HUES48 (cell line): ENCODE results near the gene NOL12.
"Not testable (repeated sequence)": the region's sequence is repeated elsewhere in the genome, so short reads cannot be mapped to it uniquely, and the experiment has no call there.

ENCODE experiments used
- H3K27ac ChIP-seq: one replicate; pipeline ENCODE4 v1.7.0; 2013; ENCODE audit warnings: low read depth, low read length, inconsistent platforms
- H3K27me3 ChIP-seq: 2 replicates; pipeline ENCODE4 v1.6.1; 2013; ENCODE audit warnings: mild to moderate bottlenecking, low read length; ENCODE audit not compliant: control insufficient read depth, insufficient read depth
- H3K36me3 ChIP-seq: 2 replicates; pipeline ENCODE4 v1.6.1; 2013; ENCODE audit warnings: low read length; ENCODE audit not compliant: control insufficient read depth, insufficient read depth
- H3K4me1 ChIP-seq: 2 replicates; pipeline ENCODE4 v1.6.1; 2013; ENCODE audit warnings: mild to moderate bottlenecking, low read length; ENCODE audit not compliant: control insufficient read depth, insufficient read depth
- H3K4me3 ChIP-seq: 2 replicates; pipeline ENCODE4 v1.5.1; 2013; ENCODE audit warnings: mild to moderate bottlenecking, low read depth, low read length
- H3K9ac ChIP-seq: 2 replicates; pipeline ENCODE4 v1.6.1; 2013; ENCODE audit warnings: mild to moderate bottlenecking, low read depth, low read length, moderate library complexity
- H3K9me3 ChIP-seq: 2 replicates; pipeline ENCODE4 v1.6.1; 2013; ENCODE audit warnings: low read length; ENCODE audit not compliant: control insufficient read depth, insufficient read depth

NOL12 gene

GRCh38 chr22:37684803-37685615, 1.1 kb upstream of the NOL12 start:
- Histone ChIP-seq H3K27ac (no peak overlapping the region), H3K36me3 (peaks cover 18% of the 10 kb centered on the region), H3K27me3 (no peaks in the 10 kb centered on the region), H3K9me3 (no peaks in the 10 kb centered on the region), H3K4me1 (no peaks in the 10 kb centered on the region), H3K9ac (no peak overlapping the region), H3K4me3 (no peak overlapping the region)

DNA sequence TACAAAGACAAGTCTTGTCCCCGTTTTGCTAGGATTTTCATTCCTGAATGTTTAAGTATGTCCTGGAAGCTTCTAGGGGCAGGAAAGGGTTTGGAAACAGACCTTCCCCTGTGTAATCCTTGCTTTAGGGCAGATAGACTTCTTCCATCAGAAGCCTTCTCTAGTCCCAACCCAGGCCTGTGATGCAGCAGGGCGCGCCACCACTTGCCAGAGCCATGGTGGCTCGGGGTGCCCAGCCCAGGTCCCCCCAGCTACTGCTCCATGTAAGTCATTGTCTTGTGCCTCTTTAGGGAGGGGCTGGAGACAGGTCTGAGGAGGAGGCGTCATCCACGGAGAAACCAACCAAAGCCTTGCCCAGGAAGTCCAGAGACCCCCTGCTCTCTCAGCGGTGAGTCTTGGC, 4.3 kb downstream of the NOL12 start:
- H3K9ac ChIP-seq: no peak overlapping the region
- H3K36me3 ChIP-seq: peaks cover 50% of the 10 kb centered on the region
- H3K4me3 ChIP-seq: no peak overlapping the region
- no peak overlapping the region for H3K27ac ChIP-seq
- H3K4me1 ChIP-seq: no peaks in the 10 kb centered on the region
- no peaks in the 10 kb centered on the region for H3K27me3 ChIP-seq
- no peaks in the 10 kb centered on the region for H3K9me3 ChIP-seq

DNA sequence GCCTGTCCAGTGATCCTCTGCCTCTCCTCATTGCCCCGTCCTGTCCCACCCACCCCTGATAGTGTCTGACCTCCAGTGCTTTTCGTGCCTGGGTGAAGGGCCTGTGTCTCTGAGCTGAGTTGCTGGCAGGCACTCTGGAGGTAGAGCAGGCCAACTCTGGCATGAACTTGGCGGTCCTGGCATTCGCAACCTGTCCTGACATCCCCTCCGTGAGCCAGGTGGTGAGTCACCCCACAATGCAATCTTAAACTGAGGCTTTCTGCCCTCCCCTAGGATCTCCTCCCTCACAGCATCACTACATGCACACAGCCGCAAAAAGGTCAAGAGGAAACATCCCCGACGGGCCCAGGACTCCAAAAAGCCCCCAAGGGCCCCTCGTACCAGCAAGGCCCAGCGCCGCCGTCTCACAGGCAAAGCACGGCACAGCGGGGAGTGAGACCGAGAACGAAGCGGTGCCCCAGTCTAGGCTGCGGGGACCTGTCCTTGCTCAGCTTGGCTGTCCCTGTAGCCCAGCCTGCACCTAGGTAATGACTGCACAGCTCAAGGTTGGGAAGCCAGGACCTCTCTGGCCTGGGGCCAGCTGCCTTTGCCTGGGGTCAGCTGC, 4.9 kb downstream of the NOL12 start:
- Histone ChIP-seq H3K4me1 (no peaks in the 10 kb centered on the region), H3K27ac (no peak overlapping the region), H3K36me3 (peaks cover 50% of the 10 kb centered on the region), H3K9me3 (no peaks in the 10 kb centered on the region), H3K27me3 (no peaks in the 10 kb centered on the region), H3K4me3 (no peak overlapping the region), H3K9ac (no peak overlapping the region)

DNA sequence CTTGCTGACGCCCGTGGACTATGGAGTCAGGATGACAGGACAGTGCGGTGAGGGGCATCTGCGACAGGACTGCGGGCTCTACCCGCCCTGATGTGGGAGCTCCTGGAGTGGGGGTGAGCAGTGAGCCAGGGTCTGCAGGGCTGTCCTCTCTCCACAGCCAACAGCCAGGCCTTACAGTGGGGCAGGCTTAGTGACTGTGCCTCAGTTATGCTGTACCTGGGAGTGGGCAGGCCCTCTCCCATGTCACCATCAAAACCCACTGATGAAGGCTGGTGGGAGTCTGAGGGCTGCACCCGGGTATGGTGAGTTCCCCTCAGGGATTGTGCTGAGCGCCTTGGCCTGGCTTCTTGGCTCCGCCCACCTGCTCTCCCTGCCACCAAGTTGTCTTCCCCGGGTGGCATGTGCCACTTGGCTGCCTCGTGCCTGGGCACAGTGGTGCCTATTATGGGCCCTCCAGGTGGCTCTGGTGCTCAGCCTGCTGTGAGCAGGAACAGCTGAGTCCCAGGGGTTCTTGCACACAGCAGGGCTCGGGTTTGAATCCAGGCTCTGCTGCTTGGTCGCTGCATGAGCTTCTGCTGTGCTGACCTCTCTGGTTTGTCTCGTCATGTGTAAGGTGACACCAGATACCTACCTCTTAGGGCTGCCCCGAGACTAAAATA, 6.6 kb downstream of the NOL12 start:
- no peak overlapping the region for H3K9ac ChIP-seq
- H3K4me1 ChIP-seq: no peaks in the 10 kb centered on the region; the same call in 1 of the 2 replicates
- H3K27me3 ChIP-seq: no peaks in the 10 kb centered on the region
- H3K9me3 ChIP-seq: no peaks in the 10 kb centered on the region
- H3K4me3 ChIP-seq: no peak overlapping the region
- no peak overlapping the region for H3K27ac ChIP-seq
- H3K36me3 ChIP-seq: peaks cover 50% of the 10 kb centered on the region

DNA sequence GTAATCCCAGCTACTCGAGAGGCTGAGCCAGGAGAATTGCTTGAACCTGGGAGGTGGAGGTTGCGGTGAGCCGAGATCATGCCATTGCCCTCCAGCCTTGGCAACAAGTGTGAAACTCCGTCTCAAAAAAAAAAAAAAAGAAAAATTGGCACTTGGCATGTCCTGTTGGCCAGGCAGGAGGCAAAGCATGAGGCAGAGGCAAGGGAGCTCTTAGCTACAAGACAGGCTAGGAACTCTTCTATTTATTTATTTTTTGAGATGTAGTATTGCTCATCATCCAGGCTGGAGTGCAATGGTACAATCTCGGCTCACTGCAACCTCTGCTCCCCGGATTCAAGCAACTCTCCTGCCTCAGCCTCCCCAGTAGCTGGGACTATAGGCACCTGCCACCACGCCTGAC, 8.0 kb downstream of the NOL12 start:
- H3K9ac ChIP-seq, H3K4me3 ChIP-seq, H3K27me3 ChIP-seq, H3K27ac ChIP-seq, H3K4me1 ChIP-seq, H3K9me3 ChIP-seq: not testable (repeated sequence)
- H3K36me3 ChIP-seq: peaks cover 41% of the 10 kb centered on the region

GRCh38 chr22:37696260-37696656, 10.1 kb downstream of the NOL12 start:
- peak overlapping the region; percentile 80; the same call in 1 of the 2 replicates for H3K4me3 ChIP-seq
- peak overlapping the region; percentile 78 for H3K27ac ChIP-seq
- not testable (repeated sequence) for H3K9me3 ChIP-seq, H3K27me3 ChIP-seq, H3K9ac ChIP-seq, H3K4me1 ChIP-seq
- peaks cover 33% of the 10 kb centered on the region for H3K36me3 ChIP-seq

- H3K4me3 ChIP-seq: peak within 1 kb of the TSS; percentile 80
- no peaks in the 10 kb centered on the region for H3K9me3 ChIP-seq
- H3K4me1 ChIP-seq: no peaks in the 10 kb centered on the region; the same call in 1 of the 2 replicates
- no peaks in the 10 kb centered on the region for H3K27me3 ChIP-seq
- H3K9ac ChIP-seq: peak within 1 kb of the TSS; percentile 68
- peak within 1 kb of the TSS; percentile 78 for H3K27ac ChIP-seq
- peaks cover 31% of the 10 kb centered on the region for H3K36me3 ChIP-seq
Observed at GRCh38 chr22:37696657-37697537, 10.8 kb downstream of the NOL12 start, which contains the start of gene TRIOBP. TRIOBP (plus strand) TSS chr22:37697048; CDS start chr22:37701366, 4,318 bp downstream.

- Histone ChIP-seq H3K27ac (peak overlapping the region; percentile 78), H3K9ac (peak overlapping the region; percentile 68), H3K4me1 (no peaks in the 10 kb centered on the region; the same call in 1 of the 2 replicates), H3K36me3 (peaks cover 31% of the 10 kb centered on the region), H3K9me3 (no peaks in the 10 kb centered on the region), H3K4me3 (peak overlapping the region; percentile 80), H3K27me3 (no peaks in the 10 kb centered on the region)
Observed at GRCh38 chr22:37697538-37697835, 11.3 kb downstream of the NOL12 start.

GRCh38 chr22:37701141-37701786, 15.1 kb downstream of the NOL12 start:
- H3K9ac ChIP-seq: no peak overlapping the region
- no peak overlapping the region for H3K27ac ChIP-seq

DNA sequence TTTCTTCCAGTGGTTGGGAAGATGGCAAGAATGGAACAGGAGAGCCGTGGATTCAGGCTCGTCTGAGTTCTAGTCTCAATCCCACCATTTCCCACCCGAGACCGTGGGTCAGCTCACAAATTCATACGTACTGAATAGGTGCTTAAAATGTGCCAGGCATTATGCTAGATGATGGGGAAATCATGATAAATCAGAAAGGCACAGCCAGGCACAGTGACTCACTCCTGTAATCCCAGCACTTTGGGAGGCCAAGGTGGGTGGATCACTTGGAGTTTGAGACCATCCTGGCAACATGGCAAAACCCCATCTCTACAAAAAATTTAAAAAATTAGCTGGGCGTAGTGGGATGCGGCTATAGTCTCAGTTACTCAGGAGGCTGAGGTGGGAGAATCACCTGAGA, 17.8 kb downstream of the NOL12 start:
- Histone ChIP-seq H3K9ac (no peak overlapping the region), H3K36me3 (peaks cover 57% of the 10 kb centered on the region), H3K27me3 (no peaks in the 10 kb centered on the region), H3K27ac (no peak overlapping the region), H3K4me3 (no peak overlapping the region), H3K9me3 (no peaks in the 10 kb centered on the region), H3K4me1 (no peaks in the 10 kb centered on the region)

More at GRCh38 chr22:37701141-37701786, 15.1 kb downstream of the NOL12 start:
- Histone ChIP-seq H3K4me3 (no peak overlapping the region), H3K27me3 (no peaks in the 10 kb centered on the region), H3K9me3 (no peaks in the 10 kb centered on the region), H3K4me1 (no peaks in the 10 kb centered on the region; the same call in 1 of the 2 replicates), H3K36me3 (peaks cover 51% of the 10 kb centered on the region)
